AG04449 (cell line): Measurements from ENCODE around the gene DIAPH1.

ENCODE experiments used
- CTCF ChIA-PET: fragments of 350-600 bp; formaldehyde crosslinking; extraction: SDS; loops from one replicate; lab custom pipeline; 2021; ENCODE audit warnings: antibody characterized with exemption; lab: Yijun Ruan, JAX
- POLR2A ChIA-PET: fragments of 400-600, 350-600 bp; formaldehyde crosslinking; extraction: SDS; loops from one replicate; lab custom pipeline; 2020; ENCODE audit warnings: antibody characterized with exemption, inconsistent platforms; lab: Yijun Ruan, JAX
- DNase-seq: peaks from one replicate; pipeline ENCODE4 v3.0.0-alpha.2; 2010; ENCODE audit warnings: low read depth, low spot score
- H3K4me3 ChIP-seq: 2 replicates; pipeline ENCODE4 v1.5.1; 2011; ENCODE audit warnings: low read depth, mild to moderate bottlenecking, control low read depth, low read length
- CTCF ChIP-seq: IDR thresholded peaks from one replicate; pipeline ENCODE4 v1.5.1; 2011; ENCODE audit warnings: mild to moderate bottlenecking, moderate library complexity, low read length, control low read depth, inconsistent platforms; ENCODE audit not compliant: insufficient read depth; ENCODE audit errors: missing control alignments

Gene DIAPH1

GRCh38 chr5:141657937-141658545 lies 39.2 kb upstream of the DIAPH1 start:
- peak; percentile 67 for DNase-seq
- POLR2A ChIA-PET: interaction anchor here (0.7 kb wide), 1 partner anchor 265 kb away, joined by 3 read pairs; the partner anchor contains the start of gene DELE1
- H3K4me3 ChIP-seq: no peak overlapping the region
- TF ChIP-seq CTCF: no peak
- CTCF ChIA-PET: interaction anchor here (0.5 to 5.2 kb wide), 7 partner anchors 11 to 1241 kb away, joined by 3 to 56 read pairs (median 7); partner anchors contain the start of genes DIAPH1 and PCDH1

- no peak for DNase-seq
- CTCF ChIA-PET: interaction anchor here (0.5 to 5.2 kb wide), 7 partner anchors 12 to 1240 kb away, joined by 3 to 56 read pairs (median 7); partner anchors contain the start of genes DIAPH1 and PCDH1
- POLR2A ChIA-PET: interaction anchor here (0.7 kb wide), 1 partner anchor 266 kb away, joined by 3 read pairs; the partner anchor contains the start of gene DELE1
- TF ChIP-seq CTCF: no peak
- H3K4me3 ChIP-seq: no peak overlapping the region
These were observed 38.6 kb upstream of the DIAPH1 start for GRCh38 chr5:141657404-141657803.

- TF ChIP-seq CTCF: no peak
- CTCF ChIA-PET: interaction anchor here (1.2 to 5.2 kb wide), 5 partner anchors 8 to 64 kb away, joined by 4 to 56 read pairs (median 8); partner anchors contain the start of gene DIAPH1
- DNase-seq: no peak
- POLR2A ChIA-PET: no interaction called here
- H3K4me3 ChIP-seq: no peak overlapping the region
These were observed 37.6 kb upstream of the DIAPH1 start for GRCh38 chr5:141656396-141656795.

- no peak for DNase-seq
- CTCF ChIA-PET: interaction anchor here (1.2 to 1.8 kb wide), 3 partner anchors 63 to 306 kb away, joined by 5 to 7 read pairs (median 5); partner anchors contain the start of gene PCDH12
- no peak overlapping the region for H3K4me3 ChIP-seq
- no peak for TF ChIP-seq CTCF
- POLR2A ChIA-PET: interaction anchor here (1.3 kb wide), 1 partner anchor 18 kb away, joined by 10 read pairs; the partner anchor contains the start of genes HDAC3 and RELL2
These were observed 36.2 kb upstream of the DIAPH1 start for GRCh38 chr5:141655020-141655419.

GRCh38 chr5:141654298-141654697 lies 35.5 kb upstream of the DIAPH1 start:
- no peak for TF ChIP-seq CTCF
- CTCF ChIA-PET: interaction anchor here (0.7 to 1.8 kb wide), 9 partner anchors 10 to 307 kb away, joined by 3 to 11 read pairs (median 5); partner anchors contain the start of genes DIAPH1 and PCDH12
- peak; percentile 81 for DNase-seq
- no peak overlapping the region for H3K4me3 ChIP-seq
- POLR2A ChIA-PET: interaction anchor here (0.7 to 1.3 kb wide), 3 partner anchors 15 to 22 kb away, joined by 3 to 10 read pairs (median 5); partner anchors contain the start of genes HDAC3 and RELL2

GRCh38 chr5:141651728-141652105 lies 32.9 kb upstream of the DIAPH1 start:
- POLR2A ChIA-PET: interaction anchor here (0.7 to 1.2 kb wide), 3 partner anchors 9 to 59 kb away, joined by 3 read pairs; partner anchors contain the start of genes HDAC3 and RELL2
- CTCF ChIA-PET: interaction anchor here (1.2 to 2.2 kb wide), 6 partner anchors 9 to 60 kb away, joined by 3 to 15 read pairs (median 8); partner anchors contain the start of gene DIAPH1
- DNase-seq: no peak
- TF ChIP-seq CTCF: no peak
- H3K4me3 ChIP-seq: peak overlapping the region; percentile 81
